H1 (cell line): Measurements from ENCODE around the gene VN1R5. TPM values are rescaled to one million over a fixed set of nuclear protein-coding genes. Genes with fewer than 3 reads are reported as not detected.

ENCODE experiments used
- CTCF ChIA-PET: fragments of 300-600 bp; sonication (Branson Sonifier 250); formaldehyde crosslinking; loops from one replicate; lab custom pipeline; 2021; ENCODE audit not compliant: partially characterized antibody; lab: Charles Lee
- POLR2A ChIA-PET: fragments of 300-600 bp; sonication (Branson Sonifier 250); formaldehyde crosslinking; loops from one replicate; lab custom pipeline; 2021; ENCODE audit warnings: inconsistent platforms; ENCODE audit not compliant: partially characterized antibody; lab: Charles Lee
- DNase-seq, 2 experiments: peaks; one replicate each; pipeline versions ENCODE4 v3.0.0 to v3.0.0-alpha.2; 2010 to 2022; ENCODE audit warnings: low spot score in 2 of 2, low read depth in 1 of 2, mixed read lengths in 1 of 2
- FAIRE-seq: peaks from 2 replicates; lab custom pipeline; 2011; peaks lifted over from hg19 to GRCh38; lab: Jason Lieb, UNC
- H2AFZ ChIP-seq: 2 replicates; pipeline ENCODE4 v1.8.1; 2012; ENCODE audit warnings: low read length, inconsistent platforms
- H2AK5ac ChIP-seq: 2 replicates; pipeline ENCODE4 v1.6.1; 2013; ENCODE audit warnings: low read depth, low read length
- H2BK120ac ChIP-seq: replicated peaks from 2 replicates; pipeline ENCODE3; 2013; ENCODE audit warnings: low read depth, low read length, inconsistent platforms
- H2BK12ac ChIP-seq: 2 replicates; pipeline ENCODE4 v1.6.1; 2013; ENCODE audit warnings: low read depth, low read length
- H2BK15ac ChIP-seq: 2 replicates; pipeline ENCODE4 v1.6.1; 2013; ENCODE audit warnings: low read length
- H2BK20ac ChIP-seq: 2 replicates; pipeline ENCODE4 v1.6.1; 2013; ENCODE audit warnings: low read length
- H2BK5ac ChIP-seq: 2 replicates; pipeline ENCODE4 v1.6.1; 2013; ENCODE audit warnings: low read depth, low read length
- H3K14ac ChIP-seq: 2 replicates; pipeline ENCODE4 v1.6.1; 2013; ENCODE audit warnings: inconsistent platforms; ENCODE audit not compliant: insufficient read length
- H3K18ac ChIP-seq: 2 replicates; pipeline ENCODE4 v1.6.1; 2013; ENCODE audit warnings: low read length; ENCODE audit errors: extremely low read depth
- H3K23ac ChIP-seq: 2 replicates; pipeline ENCODE4 v1.6.1; 2013; ENCODE audit warnings: inconsistent platforms; ENCODE audit not compliant: insufficient read length
- H3K23me2 ChIP-seq: 2 replicates; pipeline ENCODE4 v1.6.1; 2013; ENCODE audit warnings: low read depth, low read length
- H3K27ac ChIP-seq: 2 replicates; pipeline ENCODE4 v1.6.1; 2011; ENCODE audit warnings: low read depth, low read length, inconsistent platforms
- H3K27me3 ChIP-seq, 4 experiments: replicated peaks in 1 of 4; 1 replicate in 1 of 4; 2 replicates in 3 of 4; pipeline versions ENCODE4 v1.6.1 to v1.8.1; 2011 to 2013; ENCODE audit warnings: low read length in 3 of 4, mild to moderate bottlenecking in 3 of 4, inconsistent platforms in 2 of 4, mixed read lengths in 2 of 4, moderate library complexity in 1 of 4; ENCODE audit not compliant: control insufficient read depth in 3 of 4, insufficient read depth in 3 of 4; ENCODE audit errors: extremely low read depth in 1 of 4
- H3K36me3 ChIP-seq, 4 experiments: 2 replicates each; pipeline versions ENCODE4 v1.6.1 to v1.8.1; 2011 to 2013; ENCODE audit warnings: mild to moderate bottlenecking in 4 of 4, low read length in 3 of 4, moderate library complexity in 2 of 4, control low read depth in 1 of 4, inconsistent platforms in 1 of 4; ENCODE audit not compliant: insufficient read depth in 4 of 4, control insufficient read depth in 2 of 4
- H3K4ac ChIP-seq: replicated peaks from 2 replicates; pipeline ENCODE3; 2013; ENCODE audit warnings: low read length, low read depth, mixed read lengths, inconsistent platforms; ENCODE audit not compliant: insufficient read length
- H3K4me1 ChIP-seq, 4 experiments: replicated peaks in 1 of 4; 1 replicate in 1 of 4; 2 replicates in 3 of 4; pipeline versions ENCODE4 v1.6.1 to v1.8.1; 2011 to 2013; ENCODE audit warnings: low read length in 3 of 4, inconsistent platforms in 2 of 4, mixed read lengths in 1 of 4; ENCODE audit not compliant: insufficient read depth in 4 of 4, control insufficient read depth in 3 of 4
- H3K4me2 ChIP-seq, 2 experiments: 2 replicates each; pipeline versions ENCODE4 v1.6.1 to v1.8.1; 2011 to 2013; ENCODE audit warnings: low read depth in 2 of 2, low read length in 2 of 2, control low read depth in 1 of 2, inconsistent platforms in 1 of 2, mild to moderate bottlenecking in 1 of 2; ENCODE audit not compliant: insufficient read depth in 1 of 2
- H3K4me3 ChIP-seq, 4 experiments: fragments of 200-600, 300-600 bp in 1 of 4; sonication (generic), shearing (Covaris generic), sonication (Bioruptor Twin) in 1 of 4; 2 replicates each; pipeline versions ENCODE4 v1.5.1 to v1.8.1; 2011 to 2016; ENCODE audit warnings: low read length in 4 of 4, low read depth in 3 of 4, control low read depth in 2 of 4, inconsistent platforms in 2 of 4, mild to moderate bottlenecking in 2 of 4, mixed read lengths in 1 of 4, moderate library complexity in 1 of 4; ENCODE audit not compliant: insufficient read depth in 2 of 4; ENCODE audit errors: extremely low read depth in 1 of 4
- H3K56ac ChIP-seq: replicated peaks from 2 replicates; pipeline ENCODE3; 2013; ENCODE audit warnings: low read depth, mild to moderate bottlenecking, mixed read lengths, low read length, inconsistent platforms; ENCODE audit not compliant: insufficient read length
- H3K79me1 ChIP-seq: 2 replicates; pipeline ENCODE4 v1.6.1; 2013; ENCODE audit warnings: low read depth, low read length, control low read depth
- H3K79me2 ChIP-seq, 2 experiments: 2 replicates each; pipeline versions ENCODE4 v1.6.1 to v1.8.1; 2012 to 2013; ENCODE audit warnings: low read length in 2 of 2, mild to moderate bottlenecking in 2 of 2, inconsistent platforms in 1 of 2; ENCODE audit not compliant: insufficient read depth in 2 of 2, control insufficient read depth in 1 of 2
- H3K9ac ChIP-seq, 4 experiments: replicated peaks in 1 of 4; 1 replicate in 1 of 4; 2 replicates in 3 of 4; pipeline versions ENCODE4 v1.6.1 to v1.8.1; 2011 to 2013; ENCODE audit warnings: low read depth in 3 of 4, low read length in 3 of 4, control low read depth in 2 of 4, mild to moderate bottlenecking in 2 of 4, moderate library complexity in 2 of 4, inconsistent platforms in 1 of 4; ENCODE audit errors: extremely low read depth in 1 of 4
- H3K9me3 ChIP-seq, 2 experiments: 2 replicates each; pipeline versions ENCODE4 v1.6.1 to v1.8.1; 2012 to 2013; ENCODE audit warnings: mild to moderate bottlenecking in 2 of 2, moderate library complexity in 2 of 2, control low read depth in 1 of 2, inconsistent platforms in 1 of 2, low read depth in 1 of 2, low read length in 1 of 2, mixed read lengths in 1 of 2; ENCODE audit not compliant: insufficient read depth in 2 of 2
- H4K20me1 ChIP-seq, 2 experiments: replicated peaks in 1 of 2; 2 replicates each; pipeline versions ENCODE3 to v1.8.1; 2011 to 2013; ENCODE audit warnings: inconsistent platforms in 2 of 2, low read length in 2 of 2, mild to moderate bottlenecking in 1 of 2; ENCODE audit not compliant: insufficient read depth in 2 of 2, control insufficient read depth in 1 of 2
- H4K5ac ChIP-seq: 2 replicates; pipeline ENCODE4 v1.6.1; 2013; ENCODE audit warnings: low read length, low read depth, mixed read lengths, inconsistent platforms; ENCODE audit not compliant: insufficient read length
- H4K8ac ChIP-seq: 2 replicates; pipeline ENCODE4 v1.8.0; 2013; ENCODE audit warnings: mild to moderate bottlenecking, moderate library complexity, low read length, inconsistent platforms; ENCODE audit not compliant: insufficient read depth; ENCODE audit errors: extremely low read depth
- H4K91ac ChIP-seq: replicated peaks from 2 replicates; pipeline ENCODE3; 2013; ENCODE audit warnings: low read length, mixed read lengths, inconsistent platforms; ENCODE audit not compliant: insufficient read length
- SIX5 ChIP-seq: IDR thresholded peaks from 2 replicates; pipeline ENCODE4 v1.6.1; 2011; ENCODE audit warnings: mild to moderate bottlenecking, low read depth, low read length
- WGBS, 2 experiments: shearing (Covaris generic) in 1 of 2; methylation state at CpG; one replicate each; pipeline versions ENCODE4 v1.1.6 to v1.1.7; 2013 to 2015; ENCODE audit warnings: low lambda C conversion rate in 2 of 2, mixed read lengths in 2 of 2, inconsistent platforms in 1 of 2, low coverage in 1 of 2, missing lambda C conversion rate in 1 of 2; ENCODE audit not compliant: insufficient replicate concordance in 2 of 2, insufficient coverage in 1 of 2, insufficient read length in 1 of 2; ENCODE audit errors: extremely low coverage in 1 of 2, missing lambda C conversion rate in 1 of 2; 5-methylcytosine and 5-hydroxymethylcytosine counted together
- polyA plus RNA-seq, 7 experiments: library from polyadenylated mRNA; depleted of rRNA in 3 of 7; stranded (reverse) in 5 of 7; unstranded in 2 of 7; fragments of >200 nt in 5 of 7; fragments of 200-250 nt in 2 of 7; gene quantifications; 1 replicate in 5 of 7; 2 replicates in 1 of 7; 4 replicates in 1 of 7; pipeline versions ENCODE4 v1.2.1 to v1.2.3, GENCODE V29; 2011 to 2013; ENCODE audit warnings: missing spikeins in 2 of 7, mixed read lengths in 2 of 7
- total RNA-seq: library from RNA; stranded (reverse); fragmentation: NEBNext Ultra II Directional; extraction: Animal tissue kit (Norgen Biotek cat#: 25700); gene quantifications from 2 replicates; pipeline ENCODE4 v1.2.1, GENCODE V29; 2021

The VN1R5 gene
- total and polyA plus RNA-seq, 2 of the 8 experiments (the other 6 are each of a cell fraction or from before 2014, with no cell fraction given): not detected

DNA sequence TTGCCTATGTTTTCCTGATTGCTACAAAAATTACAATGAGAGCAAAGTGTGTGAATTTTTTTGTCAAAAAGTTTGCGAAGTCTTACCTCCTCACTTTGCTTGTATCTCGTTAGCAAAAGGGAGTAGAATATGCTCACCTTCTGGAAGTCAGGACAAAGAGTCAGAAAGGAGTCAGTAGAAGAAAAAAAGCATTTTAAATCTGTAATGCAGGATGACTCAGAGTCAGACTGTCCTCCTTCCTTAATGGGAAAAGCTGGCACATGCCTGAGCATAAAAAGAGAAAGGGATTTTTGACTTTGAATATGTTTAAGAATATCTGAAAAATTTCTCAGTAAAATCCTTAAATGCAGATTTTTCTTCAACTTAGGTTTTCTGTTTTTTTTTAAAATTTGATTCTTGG is 14.2 kb upstream of the VN1R5 start:
- Histone ChIP-seq H2BK5ac (no peak overlapping the region), H3K4me2 (no peak overlapping the region), H3K23ac (no peak overlapping the region), H3K18ac (no peak overlapping the region), H3K27ac (no peak overlapping the region), H3K9ac (no peak overlapping the region), H3K4me1 (no peaks in the 10 kb centered on the region), H3K79me1 (no peaks in the 10 kb centered on the region), H3K9me3 (no peaks in the 10 kb centered on the region), H3K36me3 (no peaks in the 10 kb centered on the region), H2BK15ac (no peak overlapping the region), H4K20me1 (no peaks in the 10 kb centered on the region), H3K56ac (no peak overlapping the region), H4K5ac (no peak overlapping the region), H2BK120ac (no peak overlapping the region), H3K4ac (no peak overlapping the region), H3K23me2 (no peaks in the 10 kb centered on the region), H4K8ac (no peak overlapping the region), H4K91ac (no peak overlapping the region), H3K4me3 (no peak overlapping the region), H2AFZ (no peak overlapping the region), H2AK5ac (no peak overlapping the region), H3K14ac (no peak overlapping the region), H3K79me2 (no peaks in the 10 kb centered on the region), H2BK12ac (no peak overlapping the region), H2BK20ac (no peak overlapping the region), H3K27me3 (no peaks in the 10 kb centered on the region)
- ChIA-PET CTCF (no interaction called here), POLR2A (no interaction called here)
- FAIRE-seq: no peak
- WGBS, 2 experiments: 81% methylated on average over 2 of the region's 2 CpGs; no CpG with 5 or more reads in 1 of the 2 experiments
- DNase-seq: no peak
- TF ChIP-seq SIX5: no peak
